Activated CD8-positive, alpha-beta memory T cell treated with anti-CD3 and anti-CD28 coated beads, Interleukin-2, amount 50 U/mL, for 1 hour (primary cell): Measurements from ENCODE around the gene ERCC6L2.

ENCODE experiments used
- DNase-seq: peaks from one replicate; pipeline ENCODE4 v3.0.0-alpha.2; 2020; ENCODE audit errors: extremely low read depth

The ERCC6L2 gene

GRCh38 chr9:95924987-95925386 lies 49.5 kb downstream of the ERCC6L2 start:
- DNase-seq: no peak

- no peak for DNase-seq
These were observed 51.9 kb downstream of the ERCC6L2 start for GRCh38 chr9:95927271-95928004.

DNA sequence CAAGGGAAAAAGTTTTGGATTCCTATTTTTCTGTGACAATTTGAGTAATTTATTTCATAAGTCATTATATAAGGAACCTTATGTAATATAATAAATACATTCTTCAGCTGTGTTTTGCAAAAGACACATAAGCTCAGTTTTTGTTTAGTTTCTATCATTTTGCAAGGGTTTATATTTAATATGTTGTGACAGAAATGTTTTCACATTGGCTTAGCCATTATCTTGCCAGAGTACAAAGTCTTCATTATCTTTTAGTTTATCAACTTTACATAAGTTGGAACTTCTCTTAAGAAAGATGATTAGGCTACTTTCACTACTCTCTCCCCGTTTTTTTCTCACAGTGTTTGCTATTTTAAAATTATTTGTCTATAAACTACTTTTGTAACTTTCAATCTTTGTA lies 54.8 kb downstream of the ERCC6L2 start:
- DNase-seq: no peak

GRCh38 chr9:95935861-95936578 lies 60.5 kb downstream of the ERCC6L2 start:
- no peak for DNase-seq

DNA sequence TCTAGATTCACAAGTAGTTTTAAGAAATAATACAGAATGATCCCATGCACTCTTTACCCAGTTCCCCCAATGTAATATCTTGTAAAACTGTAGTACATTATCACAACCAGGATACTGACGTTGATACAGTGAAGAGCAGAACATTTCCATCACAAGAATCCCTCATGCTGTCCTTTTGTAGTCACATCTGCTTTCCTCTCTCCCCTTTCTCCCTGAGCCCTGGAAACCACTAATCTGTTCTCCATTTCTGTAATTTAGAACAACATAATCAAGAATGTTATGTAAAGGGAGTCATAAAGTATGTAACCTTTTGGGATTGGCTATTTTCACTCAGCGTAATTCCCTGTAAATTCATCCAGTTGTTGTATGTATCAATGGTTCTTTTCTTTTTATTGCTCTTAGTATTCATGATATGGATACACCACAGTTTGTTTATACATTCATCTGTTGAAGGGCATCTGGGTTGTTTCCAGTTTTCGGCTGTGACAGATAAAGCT lies 61.1 kb downstream of the ERCC6L2 start:
- no peak for DNase-seq

DNA sequence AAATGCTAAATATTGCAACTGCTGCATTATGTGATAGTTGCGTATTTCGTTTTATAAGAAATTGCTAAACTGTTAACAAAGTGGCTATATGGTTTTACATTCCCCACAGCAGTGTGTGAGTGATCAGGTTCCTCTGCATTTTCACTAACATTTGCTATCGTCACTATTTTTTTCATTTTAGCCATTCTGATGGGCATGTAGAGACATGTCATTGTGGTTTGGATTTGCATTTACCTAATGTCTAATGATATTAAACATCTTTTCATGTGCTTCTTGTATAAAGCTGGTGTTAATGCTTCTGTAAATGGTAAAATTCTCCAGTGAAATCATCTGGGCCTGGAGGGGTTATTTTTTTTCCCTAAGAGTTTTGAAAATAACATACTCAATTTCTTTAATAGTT lies 61.6 kb downstream of the ERCC6L2 start:
- DNase-seq: no peak

GRCh38 chr9:95938724-95939123 lies 63.2 kb downstream of the ERCC6L2 start:
- DNase-seq: no peak

DNA sequence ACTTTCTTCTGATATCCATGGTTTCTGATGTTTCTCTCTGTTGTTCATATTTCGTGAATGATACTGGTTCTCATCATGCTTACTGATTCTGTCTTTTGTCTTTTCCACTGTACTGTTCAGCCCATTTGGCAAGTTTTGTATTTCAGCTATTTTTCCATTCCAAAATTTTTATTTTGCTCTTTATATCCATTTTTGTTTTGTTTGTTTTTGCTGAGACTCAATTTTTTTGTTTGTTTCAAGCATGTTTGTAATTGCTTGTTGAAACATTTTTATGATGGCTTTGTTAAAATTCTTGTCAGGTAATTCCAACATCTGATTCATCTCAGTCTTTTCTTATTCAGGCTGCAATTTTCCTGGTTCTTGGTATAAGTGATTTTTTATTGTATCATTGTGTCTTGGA lies 64.0 kb downstream of the ERCC6L2 start:
- no peak for DNase-seq

- DNase-seq: no peak
These were observed 64.8 kb downstream of the ERCC6L2 start for GRCh38 chr9:95940265-95940664.

GRCh38 chr9:95942016-95942415 lies 66.5 kb downstream of the ERCC6L2 start:
- DNase-seq: no peak

DNA sequence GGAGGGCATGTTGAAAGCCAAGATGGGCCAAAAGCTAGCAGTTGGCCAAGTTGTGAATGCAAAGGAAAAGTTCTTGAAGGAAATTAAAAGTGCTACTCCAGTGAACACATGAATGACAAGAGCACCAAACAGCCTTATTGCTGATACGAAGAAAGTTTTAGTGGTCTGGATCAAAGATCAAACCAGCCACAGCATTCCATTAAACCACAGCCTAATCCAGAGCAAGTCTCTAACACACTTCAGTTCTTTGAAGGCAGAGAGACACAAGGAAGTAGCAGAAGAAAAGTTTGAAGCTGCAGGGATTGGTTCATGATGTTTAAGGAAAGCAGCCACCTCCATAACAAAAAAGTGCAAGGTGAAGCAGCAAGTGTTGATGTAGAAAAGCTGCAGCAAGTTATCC lies 71.6 kb downstream of the ERCC6L2 start:
- no peak for DNase-seq

DNA sequence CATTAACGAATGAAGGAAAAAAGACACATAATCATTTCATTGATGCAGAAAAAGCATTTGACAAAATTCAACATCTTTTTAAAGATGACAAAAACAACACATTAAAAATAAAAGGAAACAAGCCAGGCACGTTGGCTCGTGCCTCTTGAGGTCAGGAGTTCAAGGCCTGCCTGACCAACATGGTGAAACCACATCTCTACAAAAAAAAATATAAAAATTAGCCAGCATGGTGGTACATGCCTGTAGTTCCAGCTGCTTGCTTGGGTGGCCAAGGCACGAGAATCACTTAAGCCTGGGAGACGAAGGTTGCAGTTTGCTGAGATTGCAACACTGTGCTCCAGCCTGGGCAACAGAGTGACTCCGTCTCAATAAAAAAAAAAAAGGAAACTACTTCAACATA lies 77.0 kb downstream of the ERCC6L2 start:
- no peak for DNase-seq

DNA sequence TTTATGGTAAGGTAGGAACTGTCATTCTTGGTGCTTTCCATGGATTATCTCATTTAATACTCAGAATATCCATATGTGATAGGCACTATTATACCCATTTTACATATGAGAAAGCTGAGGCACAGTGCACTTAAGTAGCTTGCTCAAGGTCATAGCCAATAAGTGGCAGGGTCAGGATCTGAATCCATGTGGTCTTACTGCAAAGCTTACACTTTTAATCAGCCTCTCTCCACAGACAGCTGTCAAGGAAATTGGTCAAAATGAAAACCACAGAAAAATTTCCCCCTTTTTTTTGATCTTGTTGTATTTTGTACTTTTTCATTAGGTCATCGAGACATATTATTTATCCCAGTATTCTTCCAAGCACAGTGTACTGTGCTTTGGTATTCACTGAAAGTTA lies 78.5 kb downstream of the ERCC6L2 start:
- no peak for DNase-seq

- no peak for DNase-seq
These were observed 79.4 kb downstream of the ERCC6L2 start for GRCh38 chr9:95954940-95955339.

DNA sequence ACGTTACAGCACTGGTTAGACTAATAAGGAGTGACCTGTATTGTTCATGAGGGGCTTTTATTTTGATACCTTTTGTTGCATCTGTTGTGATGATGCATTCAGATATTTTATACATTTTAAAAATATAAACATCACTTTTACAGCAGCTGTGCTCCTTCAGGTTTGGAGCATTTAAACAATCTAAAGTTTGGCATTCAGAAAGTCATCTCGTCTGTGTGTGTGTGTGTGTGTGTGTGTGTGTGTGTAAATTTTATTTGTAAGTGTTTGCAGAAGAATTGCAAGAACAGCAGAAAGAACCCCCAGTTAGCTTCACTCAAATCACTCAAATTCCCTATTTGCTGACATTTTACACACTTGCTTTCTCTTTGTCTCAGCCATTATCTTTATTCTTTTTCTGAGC lies 87.4 kb downstream of the ERCC6L2 start:
- DNase-seq: no peak

DNA sequence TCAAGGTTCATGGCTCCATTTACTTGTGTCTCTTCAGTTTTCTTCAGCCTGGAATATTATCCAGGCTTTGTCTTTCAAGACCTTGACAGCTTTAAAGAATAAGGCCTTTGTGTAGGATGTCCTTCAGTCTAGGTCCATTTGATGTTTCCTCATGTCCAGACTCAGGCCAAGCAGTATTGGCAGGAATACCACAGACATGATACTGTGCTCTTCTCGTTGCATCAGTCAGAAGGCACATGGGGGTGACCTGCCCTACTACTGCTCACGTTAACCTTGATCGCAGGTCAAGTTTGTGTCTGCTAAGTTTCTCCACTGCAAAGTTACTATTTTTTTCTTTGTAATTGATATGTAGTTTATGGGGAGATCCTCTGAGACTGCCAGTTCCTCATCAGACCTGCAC lies 88.2 kb downstream of the ERCC6L2 start:
- DNase-seq: no peak

DNA sequence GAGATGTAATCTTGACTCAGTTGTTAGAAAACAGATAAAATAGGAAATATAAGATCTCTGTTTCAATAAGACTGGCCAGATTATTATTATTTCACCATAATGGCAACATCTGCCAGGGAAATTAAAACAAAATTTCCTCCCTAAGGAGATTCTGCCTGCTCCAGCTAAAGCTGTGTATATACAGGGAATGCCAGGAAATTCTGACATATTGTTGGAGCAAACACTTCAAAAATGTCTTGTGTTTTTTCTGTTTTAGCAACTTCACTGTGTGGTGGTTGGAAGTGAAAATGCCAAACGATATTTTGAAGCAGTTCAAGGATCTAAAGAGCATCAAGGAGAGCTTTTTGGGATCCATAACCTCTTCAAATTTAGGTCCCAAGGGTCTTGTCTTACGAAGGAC lies 90.8 kb downstream of the ERCC6L2 start:
- no peak for DNase-seq

DNA sequence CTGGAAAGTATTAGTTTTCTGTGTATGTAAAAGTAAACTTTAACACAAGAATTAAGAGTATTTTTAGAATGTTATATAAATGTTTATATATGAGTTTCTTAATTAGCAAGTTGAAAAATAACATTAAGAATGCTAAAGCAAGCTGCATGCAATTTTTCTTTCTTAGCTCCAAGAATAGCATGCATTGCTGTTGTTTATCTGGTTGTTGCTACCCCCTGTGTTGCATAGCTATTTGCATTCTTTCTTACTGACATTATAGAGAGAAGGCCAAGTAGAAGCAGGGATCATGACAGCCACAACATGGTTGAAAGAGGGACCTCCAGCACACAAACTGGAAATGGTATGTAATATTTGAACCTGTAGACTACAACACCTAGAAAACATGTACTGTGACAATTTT lies 94.8 kb downstream of the ERCC6L2 start:
- no peak for DNase-seq

GRCh38 chr9:95971815-95972214 lies 96.3 kb downstream of the ERCC6L2 start:
- no peak for DNase-seq

- DNase-seq: no peak
These were observed 98.9 kb downstream of the ERCC6L2 start for GRCh38 chr9:95974389-95974788.

DNA sequence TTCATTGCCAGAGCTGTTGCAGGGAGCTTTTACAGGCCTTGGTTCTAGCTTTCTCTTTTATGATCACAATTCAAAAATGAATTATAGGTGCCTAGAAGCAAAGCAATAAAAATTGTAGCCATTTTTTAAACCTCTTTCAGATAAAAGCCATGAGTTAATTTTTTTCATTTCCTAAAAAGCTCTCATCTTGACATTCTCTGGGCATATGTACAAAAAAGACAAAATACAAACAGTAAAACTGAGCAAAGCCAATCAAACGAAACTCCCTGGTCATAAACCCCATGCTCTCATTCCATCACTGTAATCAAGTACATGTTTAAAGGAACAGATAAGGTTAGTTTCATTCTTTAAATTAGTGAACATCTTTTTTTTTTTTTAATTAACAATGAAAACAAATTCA lies 101.9 kb downstream of the ERCC6L2 start:
- DNase-seq: no peak

DNA sequence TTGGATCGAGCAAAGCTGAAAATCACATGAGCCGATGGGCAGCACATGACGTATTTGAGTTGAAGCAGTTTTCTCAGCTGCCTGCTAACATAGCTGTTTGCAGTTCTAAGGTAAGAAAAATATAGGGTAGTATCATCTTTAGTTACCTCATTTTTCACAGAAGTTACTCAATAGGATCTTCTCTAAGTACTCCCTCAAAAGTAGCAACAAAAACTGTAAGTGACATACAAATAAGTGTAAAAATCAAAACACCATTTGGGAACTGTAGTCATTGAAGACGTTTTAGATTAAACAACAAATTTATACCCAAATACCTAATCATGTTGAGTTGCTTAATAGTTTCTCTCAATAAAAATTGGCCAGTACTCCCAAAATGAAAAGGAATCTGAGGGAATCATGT lies 102.6 kb downstream of the ERCC6L2 start:
- DNase-seq: no peak

- DNase-seq: no peak
These were observed 104.0 kb downstream of the ERCC6L2 start for GRCh38 chr9:95979446-95979845.
